ENCODE data around the gene CCDC192.

Gene CCDC192

DNA sequence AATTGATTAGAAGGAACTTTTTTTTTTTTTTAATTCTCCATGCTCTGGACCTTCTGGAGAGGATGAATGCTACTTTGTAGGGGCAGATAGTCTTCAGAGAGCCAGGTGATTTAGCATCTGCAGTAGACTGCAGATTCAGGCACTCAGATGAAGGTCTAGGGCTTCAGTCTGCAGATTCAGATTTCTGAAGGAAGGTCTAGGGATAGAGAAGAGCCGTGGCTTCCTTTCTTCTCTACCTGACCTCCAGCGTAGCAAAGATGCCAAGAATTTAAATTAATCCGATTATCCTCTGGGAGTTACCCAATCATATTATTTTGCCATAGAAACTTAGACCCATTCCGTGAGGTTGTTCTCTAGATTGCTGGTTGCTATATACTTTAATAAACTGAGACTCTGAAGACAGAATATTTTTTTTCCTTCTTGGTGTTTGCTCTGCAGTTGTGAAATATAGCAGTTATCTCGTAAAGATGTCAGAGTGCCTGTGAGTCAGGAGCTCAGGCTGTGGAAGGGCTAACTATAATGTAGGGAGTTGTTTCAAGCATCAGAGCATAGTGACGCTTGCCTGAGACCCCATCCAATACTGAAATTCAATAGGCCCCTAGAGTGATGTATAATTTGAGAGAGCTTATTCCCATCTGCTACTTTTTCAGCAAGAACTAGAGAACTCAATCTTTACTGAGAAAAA lies 247.7 kb downstream of the CCDC192 start:
- peak; percentile 76 for DNase-seq (ENCODE audit: low read depth)
- no peak overlapping the region for H3K4me3 ChIP-seq (ENCODE audit: low read depth, low read length)
- TF ChIP-seq CTCF (conservative IDR thresholded peaks at IDR 0.05; ENCODE audit: low read depth, low read length), result no peak

DNA sequence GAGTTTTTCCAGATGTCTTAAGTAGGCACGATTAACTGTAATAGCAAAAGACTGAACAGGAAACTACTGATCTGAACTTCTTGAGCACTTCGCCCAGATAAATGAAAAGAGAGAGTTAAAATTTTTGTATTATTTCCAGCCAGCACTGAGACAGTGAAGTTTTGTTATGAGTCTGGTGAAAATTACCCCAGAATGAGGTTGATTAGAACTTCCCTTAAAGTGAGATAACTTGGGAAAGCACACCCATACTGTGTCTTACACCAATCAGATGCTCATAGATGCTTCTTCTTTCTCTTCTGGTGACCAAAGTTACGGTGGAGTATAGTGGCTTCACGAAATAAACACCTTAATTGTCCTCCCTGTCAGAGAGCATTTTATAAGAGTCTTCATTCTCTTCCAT lies 248.6 kb downstream of the CCDC192 start:
- no peak for TF ChIP-seq CTCF (conservative IDR thresholded peaks at IDR 0.05; ENCODE audit: low read depth, low read length)
- H3K4me3 ChIP-seq (ENCODE audit: low read depth, low read length), result no peak overlapping the region
- DNase-seq (ENCODE audit: low read depth), result no peak

GRCh38 chr5:127957183-127957582 lies 254.0 kb downstream of the CCDC192 start:
- DNase-seq (ENCODE audit: low read depth), result peak; percentile 71
- TF ChIP-seq CTCF (conservative IDR thresholded peaks at IDR 0.05; ENCODE audit: low read depth, low read length), result peak; percentile 28

DNA sequence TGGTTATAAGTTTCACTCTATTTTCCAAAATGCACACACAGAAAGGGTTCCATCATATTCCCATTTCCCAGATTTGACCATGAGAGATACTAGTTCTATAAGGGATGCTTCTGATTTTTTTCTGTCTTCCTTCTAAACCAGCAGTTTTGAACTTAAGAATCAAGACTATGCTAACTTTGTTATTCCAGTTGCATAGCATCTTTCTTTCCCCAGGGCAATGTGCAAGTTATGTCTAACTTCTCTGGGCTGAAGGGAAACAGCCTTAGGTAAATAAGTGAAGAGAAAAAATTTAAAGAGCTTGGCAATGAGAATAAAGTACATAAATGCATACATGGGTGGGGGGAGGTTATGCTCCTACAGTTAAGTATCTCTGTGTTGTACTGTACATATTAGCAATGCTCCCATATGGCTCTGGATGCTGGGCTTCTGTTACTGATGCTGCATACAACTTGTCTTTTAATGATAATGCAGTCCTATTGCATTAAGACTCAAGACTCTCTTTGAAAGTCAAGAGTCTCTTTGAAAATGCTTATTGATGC lies 254.6 kb downstream of the CCDC192 start:
- DNase-seq (ENCODE audit: low read depth), result no peak

More at GRCh38 chr5:127957183-127957582, 254.0 kb downstream of the CCDC192 start:
- H3K4me3 ChIP-seq (ENCODE audit: low read depth, low read length), result no peak overlapping the region

GRCh38 chr5:127958421-127959011 lies 255.3 kb downstream of the CCDC192 start:
- peak; percentile 20 for DNase-seq (ENCODE audit: low read depth)
- no peak overlapping the region for H3K4me3 ChIP-seq (ENCODE audit: low read depth, low read length)
- no peak for TF ChIP-seq CTCF (conservative IDR thresholded peaks at IDR 0.05; ENCODE audit: low read depth, low read length)

More for the DNA sequence above, 254.6 kb downstream of the CCDC192 start:
- TF ChIP-seq CTCF (conservative IDR thresholded peaks at IDR 0.05; ENCODE audit: low read depth, low read length), result no peak
- no peak overlapping the region for H3K4me3 ChIP-seq (ENCODE audit: low read depth, low read length)

DNA sequence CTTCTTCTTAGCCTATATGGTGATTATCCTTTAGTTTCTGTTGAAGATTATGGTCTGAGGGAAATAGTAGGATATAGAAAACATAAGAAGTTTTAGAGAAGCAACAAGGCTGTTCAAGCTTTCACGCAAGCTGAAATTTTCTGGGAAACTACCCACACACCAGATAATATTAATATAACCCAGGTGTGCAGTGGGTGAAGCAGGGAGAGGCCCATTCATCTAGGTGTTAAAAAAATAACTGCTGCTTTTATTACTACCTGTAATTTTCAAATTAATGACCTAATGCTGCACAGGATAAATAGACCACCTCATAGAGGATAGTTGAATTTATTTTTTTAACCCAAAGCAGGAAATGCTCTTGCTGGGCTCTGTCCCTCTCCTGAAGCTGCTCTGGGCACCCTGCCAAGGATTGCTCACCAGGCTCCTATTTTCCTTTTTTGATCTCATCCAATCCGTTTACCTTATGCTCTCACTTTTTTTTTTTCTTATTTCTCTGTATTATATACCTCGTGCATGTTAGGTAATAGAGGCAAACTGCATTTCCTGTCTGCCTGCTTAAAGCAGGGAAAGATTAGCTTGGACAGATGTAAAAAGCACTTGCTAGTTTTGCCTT lies 256.1 kb downstream of the CCDC192 start:
- no peak overlapping the region for H3K4me3 ChIP-seq (ENCODE audit: low read depth, low read length)
- TF ChIP-seq CTCF (conservative IDR thresholded peaks at IDR 0.05; ENCODE audit: low read depth, low read length), result no peak
- peak; percentile 96 for DNase-seq (ENCODE audit: low read depth)

All from choroid plexus epithelial cell (primary cell).